Measurements from ENCODE around the gene PNPLA7.

- TF ChIP-seq CTCF (IDR thresholded peaks at IDR 0.05) = no peak
- no peak for TF ChIP-seq POLR2A (IDR thresholded peaks at IDR 0.05)
- no peak for TF ChIP-seq POLR2AphosphoS5 (IDR thresholded peaks at IDR 0.05; ENCODE audit: insufficient read depth in 1 of 2, low read depth in 1 of 2)
These were observed 53.4 kb downstream of the PNPLA7 start for GRCh38 chr9:137496601-137497375.
